Left colon (tissue), 2 donors: ENCODE data around the gene TUBA4A. TPM values are rescaled to one million over a fixed set of nuclear protein-coding genes. Genes with fewer than 3 reads are reported as not detected.
A peak's percentile ranks its signal among the peaks of the same experiment; 100 is the strongest.
"Not testable (repeated sequence)": the region's sequence is repeated elsewhere in the genome, so short reads cannot be mapped to it uniquely, and the experiment has no call there.

Experiments
- ATAC-seq: fragments of 200-7000 bp; cut with Tn5 transposase; one replicate; pipeline ENCODE4 v1.9.1; 2020; ENCODE audit warnings: mild to moderate bottlenecking, moderate library complexity
- DNase-seq, 2 donors: peaks; one replicate each; pipeline ENCODE4 v3.0.0-alpha.2; 2020
- intact Hi-C, 2 donors: fragments of 100-400 bp; cut with DNase I in 1 of 2; cut with micrococcal nuclease in 1 of 2; formaldehyde crosslinking; loops; one replicate each; pipeline versions ENCODE4 v1.11.2 to v1.14.0; 2022; cut with DNase I, micrococcal nuclease
- total RNA-seq, 2 donors: library from RNA; stranded (reverse); fragmentation: NEBNext Ultra II Directional; extraction: Animal tissue kit (Norgen Biotek cat#: 25700); gene quantifications; one replicate each; pipeline ENCODE4 v1.2.1, GENCODE V29; 2021
- donor health status: DM: no; HTN: no; CAD: no.
- donor health status: DM: yes; HTN: yes; CAD: no.

The TUBA4A gene
- total RNA-seq, 2 donors from 2014 or later = 60.2 to 83.1 TPM

DNA sequence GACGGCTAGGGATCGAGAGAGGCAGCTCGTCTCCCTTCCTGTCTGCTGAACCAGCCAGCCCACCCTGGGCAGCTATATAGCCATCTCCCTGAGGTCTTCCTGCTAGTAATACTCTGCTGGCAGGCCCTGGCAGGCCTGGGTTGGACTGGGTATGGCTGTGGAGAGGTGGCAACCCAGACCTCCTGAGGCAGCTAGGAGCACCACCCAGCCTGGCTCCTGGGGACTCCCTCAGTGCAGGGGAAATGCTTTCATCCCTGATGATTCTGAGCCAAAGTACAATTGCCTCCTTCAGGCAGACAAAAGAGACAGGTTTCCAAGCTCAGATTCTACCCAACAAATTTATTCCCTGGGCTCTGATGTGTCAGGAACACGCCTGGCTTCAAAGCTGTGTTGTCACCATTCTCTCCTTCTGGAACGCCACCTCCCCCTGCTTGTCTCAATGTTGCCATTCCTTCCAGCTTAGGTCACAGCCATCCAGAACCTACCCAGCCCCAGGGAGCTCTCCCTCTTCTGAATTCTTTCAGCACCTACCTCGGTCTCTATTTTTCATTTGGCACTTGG, 20.7 kb upstream of the TUBA4A start:
- no peak for ATAC-seq

DNA sequence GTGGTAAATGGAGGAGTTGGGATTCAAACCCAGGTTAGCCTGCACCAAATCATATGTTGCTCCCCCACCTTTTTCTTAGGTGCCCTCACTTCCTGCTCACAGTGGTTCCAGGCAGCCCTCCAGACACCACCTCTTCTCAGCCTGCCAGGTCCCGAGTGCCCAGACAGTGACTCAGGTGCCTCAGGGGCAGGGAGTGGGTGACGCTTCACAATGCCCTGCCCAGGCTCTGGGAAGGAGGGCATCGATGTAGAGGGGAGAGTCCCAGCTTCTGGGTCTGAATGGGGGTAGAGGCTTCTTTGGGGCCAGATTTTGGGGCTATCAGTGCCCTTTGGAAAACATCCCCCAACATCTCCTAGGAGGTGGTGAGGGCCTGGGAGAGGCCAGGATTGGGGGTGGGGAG, 20.2 kb upstream of the TUBA4A start:
- ATAC-seq (no peak), DNase-seq (no peak)
- intact Hi-C loops = no loop called here

More for the DNA sequence above, 20.7 kb upstream of the TUBA4A start:
- intact Hi-C loops = no loop called here
- no peak for DNase-seq

DNA sequence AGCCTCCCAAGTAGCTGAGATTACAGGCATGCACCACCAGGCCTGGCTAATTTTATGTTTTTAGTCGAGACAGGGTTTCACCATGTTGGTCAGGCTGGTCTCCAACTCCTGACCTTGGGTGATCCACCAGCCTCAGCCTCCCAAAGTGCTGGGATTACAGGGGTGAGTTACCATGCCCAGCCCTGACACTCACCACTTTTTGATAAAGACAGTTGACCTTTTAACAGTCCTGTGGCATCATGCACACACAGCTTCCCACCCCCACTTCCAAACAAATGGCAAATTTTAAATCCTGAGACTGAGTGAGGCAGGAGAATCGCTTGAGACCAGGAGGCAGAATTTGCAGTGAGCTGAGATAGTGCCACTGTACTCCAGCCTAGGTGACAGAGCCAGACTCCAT, 19.3 kb upstream of the TUBA4A start:
- intact Hi-C loops = no loop called here
- ATAC-seq (no peak), DNase-seq (no peak)

GRCh38 chr2:219272356-219272755, 18.6 kb upstream of the TUBA4A start:
- intact Hi-C loops = no loop called here
- DNase-seq = no peak
- ATAC-seq = no peak

GRCh38 chr2:219271021-219271420, 17.3 kb upstream of the TUBA4A start:
- intact Hi-C loops = no loop called here
- ATAC-seq (no peak), DNase-seq (no peak)

DNA sequence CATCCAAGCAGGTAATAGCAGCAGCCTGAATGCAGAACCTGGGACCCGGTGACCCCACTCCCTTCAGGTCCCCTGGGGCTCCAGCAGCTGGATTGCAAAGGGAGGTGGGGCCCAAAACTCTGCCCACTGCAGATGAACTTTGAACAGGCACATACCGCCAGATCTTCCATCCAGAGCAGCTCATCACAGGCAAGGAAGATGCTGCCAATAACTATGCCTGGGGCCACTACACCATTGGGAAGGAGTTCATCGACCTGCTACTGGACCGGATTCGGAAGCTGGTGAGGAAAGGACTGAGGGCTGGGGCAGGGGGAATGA, 16.3 kb upstream of the TUBA4A start:
- no peak for DNase-seq
- intact Hi-C loops = no loop called here
- no peak for ATAC-seq

- intact Hi-C loops = no loop called here
- ATAC-seq (peak; percentile 99), DNase-seq (peak; percentile 72 to 80)
These were observed 15.8 kb upstream of the TUBA4A start for GRCh38 chr2:219269362-219270054.

- intact Hi-C loops = no loop called here
- ATAC-seq (no peak), DNase-seq (no peak)
These were observed 14.6 kb upstream of the TUBA4A start for GRCh38 chr2:219268294-219268693.

- ATAC-seq (no peak), DNase-seq (no peak)
- intact Hi-C loops = no loop called here
These were observed 13.2 kb upstream of the TUBA4A start for GRCh38 chr2:219266886-219267285.

DNA sequence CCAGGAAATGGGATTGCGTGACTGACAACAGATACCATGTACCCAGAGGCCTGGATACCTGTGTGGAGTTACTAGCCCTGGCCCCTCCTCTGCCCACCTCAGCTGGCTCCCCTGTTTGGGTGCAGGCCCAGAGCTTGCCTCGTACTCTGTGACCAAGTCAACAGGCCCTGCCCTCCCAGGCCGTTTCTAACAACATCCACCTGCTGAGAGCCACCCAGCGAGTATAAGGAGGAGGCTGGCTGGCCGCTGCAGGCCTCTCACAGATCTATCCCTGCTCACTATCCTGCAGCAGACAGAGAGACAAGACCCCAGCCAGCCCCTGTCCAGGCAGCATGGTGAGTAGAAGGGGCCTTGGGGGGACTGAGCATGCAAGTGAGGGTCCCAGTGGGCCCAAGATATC, 12.5 kb upstream of the TUBA4A start:
- ATAC-seq (no peak), DNase-seq (no peak)
- intact Hi-C loops = no loop called here

- DNase-seq (no peak), ATAC-seq (no peak)
- intact Hi-C loops = no loop called here
These were observed 7.5 kb upstream of the TUBA4A start for GRCh38 chr2:219261024-219261855.

DNA sequence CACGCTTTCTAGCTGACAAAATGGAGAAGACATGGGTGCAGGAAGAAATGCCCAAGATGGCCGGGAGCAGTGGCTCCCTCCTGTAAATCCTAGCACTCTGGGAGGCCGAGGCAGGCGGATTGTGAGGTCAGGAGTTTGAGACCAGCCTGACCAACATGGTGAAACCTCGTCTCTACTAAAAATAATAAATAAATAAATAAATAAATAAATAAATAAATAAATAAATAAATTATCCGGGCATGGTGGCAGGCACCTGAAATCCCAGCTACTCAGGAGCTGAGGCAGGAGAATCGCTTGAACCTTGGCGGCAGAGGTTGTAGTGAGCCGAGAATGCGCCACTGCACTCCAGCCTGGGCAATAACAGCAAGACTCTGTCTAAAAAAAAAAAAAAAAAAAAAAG, 5.2 kb upstream of the TUBA4A start:
- ATAC-seq, DNase-seq, intact Hi-C loops: not testable (repeated sequence)

- ATAC-seq (peak; percentile 1), DNase-seq (no peak)
- intact Hi-C loops = no loop called here
These were observed 978 bp upstream of the TUBA4A start for GRCh38 chr2:219254590-219255201.

GRCh38 chr2:219252900-219253752, 592 bp downstream of the TUBA4A start, which contains the start of gene TUBA4B:
Gene TUBA4B, plus strand, starts transcription at chr2:219253243. Its CDS starts 165 bp downstream, at chr2:219253408.
- intact Hi-C loops = no loop called here
- DNase-seq (peak; percentile 51 to 63), ATAC-seq (peak; percentile 6)

DNA sequence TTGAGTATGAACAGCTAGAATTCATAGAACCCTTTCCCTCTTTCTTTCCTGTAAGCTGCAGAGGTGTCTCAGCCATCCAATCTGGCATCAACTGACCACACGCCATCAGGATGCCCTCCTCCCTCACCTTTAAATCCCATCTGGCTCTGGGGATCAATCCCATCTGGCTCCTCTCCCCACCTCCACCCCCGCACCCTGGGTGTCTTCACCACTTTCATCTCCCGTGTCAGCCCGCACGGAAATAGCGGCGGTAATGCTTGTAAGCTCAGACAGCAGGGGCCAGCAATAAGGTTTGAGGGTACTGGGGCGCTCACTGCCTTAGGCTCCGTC, 1.2 kb downstream of the TUBA4A start:
- peak in 1 of 2 donors; percentile 59 for DNase-seq
- intact Hi-C loops = no loop called here
- no peak for ATAC-seq

DNA sequence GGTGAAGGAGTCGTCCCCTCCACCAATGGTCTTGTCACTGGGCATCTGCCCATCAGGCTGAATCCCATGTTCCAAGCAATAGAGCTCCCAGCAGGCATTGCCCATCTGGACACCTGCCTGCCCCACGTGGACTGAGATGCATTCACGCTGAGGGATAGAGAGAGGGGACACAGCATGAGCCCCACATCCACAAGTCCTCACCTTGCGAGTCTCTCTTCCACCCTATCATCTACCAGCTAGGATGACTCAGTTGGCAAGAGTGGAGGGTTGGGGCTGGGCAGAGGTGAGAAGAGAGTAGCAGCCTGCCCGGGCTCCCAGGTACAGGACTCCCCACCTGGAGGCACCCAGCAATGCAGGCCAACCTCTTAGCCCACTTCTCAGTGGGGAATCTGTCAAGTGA, 1.6 kb downstream of the TUBA4A start:
- DNase-seq = peak in 1 of 2 donors; percentile 23
- ATAC-seq = no peak
- intact Hi-C loops = no loop called here

- no peak for DNase-seq
- ATAC-seq = no peak
- intact Hi-C loops = no loop called here
These were observed 2.1 kb downstream of the TUBA4A start for GRCh38 chr2:219251656-219252055.

- intact Hi-C loops = no loop called here
- ATAC-seq = no peak
These were observed 3.5 kb downstream of the TUBA4A start for GRCh38 chr2:219250049-219250781.

More at GRCh38 chr2:219250049-219250781, 3.5 kb downstream of the TUBA4A start:
- DNase-seq = peak in 1 of 2 donors; percentile 33
